ENCODE results near the gene AGPAT3. TPM values are rescaled to one million over a fixed set of nuclear protein-coding genes. Genes with fewer than 3 reads are reported as not detected.

The AGPAT3 gene
- total RNA-seq, 1 donor from 2014 or later, result 39.7 TPM

GRCh38 chr21:43864313-43864961, 586 bp upstream of the AGPAT3 start:
- peak; percentile 23 to 53 for DNase-seq (ENCODE audit: low read depth in 2 of 2)

- DNase-seq (ENCODE audit: low read depth in 2 of 2), result peak; percentile 55 to 61
Measured at GRCh38 chr21:43865540-43866259, 677 bp downstream of the AGPAT3 start.

- DNase-seq (ENCODE audit: low read depth in 2 of 2), result peak; percentile 27 to 32
Measured at GRCh38 chr21:43866260-43866629, 1.2 kb downstream of the AGPAT3 start.

- peak; percentile 35 to 36 for DNase-seq (ENCODE audit: low read depth in 2 of 2)
Measured at GRCh38 chr21:43866659-43867331, 1.8 kb downstream of the AGPAT3 start.

GRCh38 chr21:43867332-43867703, 2.3 kb downstream of the AGPAT3 start:
- no peak for DNase-seq (ENCODE audit: low read depth in 2 of 2)

- no peak for DNase-seq (ENCODE audit: low read depth in 2 of 2)
Measured at GRCh38 chr21:43867948-43868347, 2.9 kb downstream of the AGPAT3 start.

- DNase-seq (ENCODE audit: low read depth in 2 of 2), result no peak
Measured at GRCh38 chr21:43868461-43868860, 3.4 kb downstream of the AGPAT3 start.

GRCh38 chr21:43869486-43870325, 4.7 kb downstream of the AGPAT3 start:
- DNase-seq (ENCODE audit: low read depth in 2 of 2), result peak in 1 of 2 donors; percentile 30

- DNase-seq (ENCODE audit: low read depth in 2 of 2), result no peak
Measured at GRCh38 chr21:43871487-43871886, 6.5 kb downstream of the AGPAT3 start.

GRCh38 chr21:43872531-43873197, 7.6 kb downstream of the AGPAT3 start:
- DNase-seq (ENCODE audit: low read depth in 2 of 2), result no peak

GRCh38 chr21:43873673-43874072, 8.7 kb downstream of the AGPAT3 start:
- no peak for DNase-seq (ENCODE audit: low read depth in 2 of 2)

GRCh38 chr21:43874085-43874805, 9.2 kb downstream of the AGPAT3 start:
- peak in 1 of 2 donors; percentile 49 for DNase-seq (ENCODE audit: low read depth in 2 of 2)

- no peak for DNase-seq (ENCODE audit: low read depth in 2 of 2)
Measured at GRCh38 chr21:43876605-43877004, 11.6 kb downstream of the AGPAT3 start.

GRCh38 chr21:43877936-43878575, 13.0 kb downstream of the AGPAT3 start:
- no peak for DNase-seq (ENCODE audit: low read depth in 2 of 2)

GRCh38 chr21:43879348-43880110, 14.5 kb downstream of the AGPAT3 start:
- DNase-seq (ENCODE audit: low read depth in 2 of 2), result no peak

GRCh38 chr21:43880111-43880985, 15.3 kb downstream of the AGPAT3 start:
- peak in 1 of 2 donors; percentile 60 for DNase-seq (ENCODE audit: low read depth in 2 of 2)

- no peak for DNase-seq (ENCODE audit: low read depth in 2 of 2)
Measured at GRCh38 chr21:43881283-43881682, 16.3 kb downstream of the AGPAT3 start.

GRCh38 chr21:43881935-43882334, 16.9 kb downstream of the AGPAT3 start:
- DNase-seq (ENCODE audit: low read depth in 2 of 2), result no peak
